ENCODE data around the gene TLNRD1.

TLNRD1 gene

GRCh38 chr15:81038975-81039607 lies 38.4 kb downstream of the TLNRD1 start:
- DNase-seq (ENCODE audit: insufficient read length, low spot score) (no peak), FAIRE-seq (no peak)
- no peak for TF ChIP-seq POLR2A (IDR thresholded peaks at IDR 0.05; ENCODE audit: low read depth, low read length)

DNA sequence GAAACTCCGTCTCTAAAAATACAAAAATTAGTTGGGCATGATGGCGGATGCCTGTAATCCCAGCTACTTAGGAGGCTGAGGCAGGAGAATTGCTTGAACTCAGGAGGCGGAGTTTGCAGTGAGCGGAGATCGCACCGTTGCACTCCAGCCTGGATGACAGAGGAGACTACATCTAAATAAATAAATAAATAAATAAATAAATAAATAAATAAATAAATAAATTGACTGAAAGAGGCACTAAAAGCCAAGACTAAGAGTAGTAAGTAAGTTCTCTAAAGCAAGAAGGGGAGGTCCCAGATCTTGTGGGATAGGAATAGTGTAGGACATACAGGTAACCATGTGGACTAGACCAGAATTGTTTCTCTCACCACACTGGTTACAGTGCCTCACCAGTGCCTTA lies 40.0 kb downstream of the TLNRD1 start:
- TF ChIP-seq POLR2A (IDR thresholded peaks at IDR 0.05; ENCODE audit: low read depth, low read length) = no peak
- DNase-seq (ENCODE audit: insufficient read length, low spot score) = no peak
- FAIRE-seq = no peak

DNA sequence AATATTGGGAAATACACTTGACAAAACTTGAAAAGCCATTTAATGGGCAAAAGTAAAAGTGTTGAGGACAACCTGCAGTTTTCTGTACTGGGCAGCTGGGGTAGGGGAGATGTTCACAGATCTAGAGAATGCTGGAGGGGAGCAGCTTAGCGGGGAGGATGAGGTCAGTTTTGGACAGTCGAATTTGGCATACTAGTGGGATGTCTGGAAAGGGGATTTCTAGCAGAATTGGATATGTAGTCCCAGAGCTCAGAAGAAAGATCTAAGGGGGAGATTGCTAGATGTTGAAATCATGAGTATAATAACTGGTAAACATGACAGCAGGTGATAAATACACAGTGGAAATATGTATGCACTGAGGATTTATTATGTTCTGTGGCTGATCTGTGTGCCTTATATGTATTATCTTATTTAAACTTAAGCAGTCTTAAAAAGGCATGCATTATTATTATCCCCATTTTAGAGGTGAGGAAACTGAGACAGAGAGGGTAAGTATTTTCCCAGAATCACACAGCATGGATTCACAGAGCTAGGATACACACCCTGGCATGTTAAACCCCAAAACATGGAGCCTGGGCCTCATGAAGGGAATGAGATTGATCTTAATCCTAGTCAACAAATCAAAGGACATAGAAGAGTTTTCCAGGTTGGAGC lies 42.7 kb downstream of the TLNRD1 start:
- no peak for TF ChIP-seq POLR2A (IDR thresholded peaks at IDR 0.05; ENCODE audit: low read depth, low read length)
- no peak for FAIRE-seq
- DNase-seq (ENCODE audit: insufficient read length, low spot score) = no peak

DNA sequence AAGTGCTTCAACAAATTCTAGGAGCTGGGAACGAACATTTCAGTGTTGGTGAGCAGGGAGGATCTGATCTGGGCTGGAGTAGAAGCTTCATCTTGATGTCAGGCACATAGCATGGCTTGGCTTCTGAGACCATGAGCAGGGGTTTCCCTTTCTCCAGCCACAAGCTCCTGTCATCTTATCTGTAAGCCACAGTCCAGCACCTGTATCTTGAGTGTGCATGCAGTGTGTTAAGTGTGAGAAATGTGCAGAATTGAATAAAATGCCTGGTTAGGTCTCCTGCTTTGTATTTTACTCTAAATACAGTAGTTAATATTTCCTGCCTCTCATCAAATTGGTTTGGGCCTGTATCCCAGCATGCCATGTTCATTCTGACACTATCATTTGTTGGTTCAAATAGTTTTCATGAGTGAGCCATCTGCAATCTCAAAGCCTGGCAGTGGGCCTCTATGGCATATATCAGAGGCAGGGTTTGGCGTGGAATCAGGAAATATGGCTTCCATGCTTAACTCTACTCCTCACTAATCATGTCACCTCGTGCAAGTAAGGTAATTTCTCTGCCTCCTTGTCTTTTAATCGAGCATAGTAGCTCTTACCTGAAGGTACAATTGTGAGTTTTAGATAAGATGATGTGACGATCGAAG lies 43.3 kb downstream of the TLNRD1 start:
- FAIRE-seq (no peak), DNase-seq (ENCODE audit: insufficient read length, low spot score) (no peak)
- TF ChIP-seq POLR2A (IDR thresholded peaks at IDR 0.05; ENCODE audit: low read depth, low read length) = no peak

- FAIRE-seq (no peak), DNase-seq (ENCODE audit: insufficient read length, low spot score) (no peak)
- TF ChIP-seq POLR2A (IDR thresholded peaks at IDR 0.05; ENCODE audit: low read depth, low read length) = no peak
These were observed 45.6 kb downstream of the TLNRD1 start for GRCh38 chr15:81046290-81046689.

DNA sequence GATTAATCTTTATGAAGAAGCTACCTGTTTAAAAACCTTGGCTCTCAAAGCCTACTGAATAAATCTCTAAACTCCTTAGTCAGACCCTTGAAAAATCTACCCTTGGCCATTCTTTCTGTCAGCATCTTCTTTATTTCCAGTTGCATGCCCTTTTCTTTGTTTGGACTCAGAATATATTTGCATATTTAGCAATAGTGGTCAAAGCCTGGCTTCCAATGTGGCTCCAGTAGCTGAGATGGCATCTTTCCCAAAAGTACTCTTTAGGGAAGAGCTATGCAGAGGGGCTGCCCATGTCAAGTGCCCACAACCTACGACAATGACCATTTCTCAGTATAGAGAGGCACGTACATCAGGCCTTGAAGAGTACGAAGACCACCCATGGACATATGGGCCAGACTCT lies 47.2 kb downstream of the TLNRD1 start:
- TF ChIP-seq POLR2A (IDR thresholded peaks at IDR 0.05; ENCODE audit: low read depth, low read length) = no peak
- DNase-seq (ENCODE audit: insufficient read length, low spot score) = no peak
- FAIRE-seq = no peak

DNA sequence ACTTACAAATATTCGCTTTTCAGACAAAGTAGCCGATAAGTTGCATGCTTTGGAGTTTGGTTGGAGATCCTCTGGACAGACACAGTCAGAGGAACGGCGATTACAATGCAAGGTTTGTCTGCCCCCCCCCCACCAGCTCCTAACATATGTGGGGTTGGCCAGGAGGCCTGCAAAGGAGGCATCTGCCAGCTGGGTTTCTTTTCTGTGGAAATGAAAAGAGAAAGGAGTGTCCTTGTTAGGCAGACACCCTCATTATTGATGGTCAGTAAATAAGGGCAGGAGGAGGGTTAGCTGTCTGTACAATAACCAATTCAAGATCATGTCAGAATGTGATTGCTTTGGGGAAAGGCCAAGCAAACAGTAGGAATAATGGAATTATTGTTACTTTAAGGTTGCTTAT lies 49.1 kb downstream of the TLNRD1 start:
- TF ChIP-seq POLR2A (IDR thresholded peaks at IDR 0.05; ENCODE audit: low read depth, low read length) = no peak
- no peak for DNase-seq (ENCODE audit: insufficient read length, low spot score)
- FAIRE-seq = no peak

DNA sequence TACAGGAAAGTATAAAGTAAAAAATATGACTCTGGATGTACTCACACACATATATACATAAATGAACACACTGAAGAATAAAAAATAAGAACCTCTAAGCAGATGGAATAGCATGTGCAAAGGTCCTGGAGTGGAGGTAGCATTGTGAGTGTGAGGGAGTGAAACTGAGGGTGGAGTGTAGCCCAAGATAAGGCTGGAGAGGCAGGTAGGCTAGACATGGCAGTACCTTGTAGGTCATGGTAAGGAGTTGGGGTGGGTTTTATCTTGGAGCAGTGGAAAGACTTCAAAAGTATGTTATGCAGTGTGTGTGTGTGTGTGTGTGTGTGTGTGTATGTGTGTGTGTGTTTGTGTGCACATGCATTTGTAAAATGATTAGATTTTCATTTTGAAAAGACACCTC lies 49.5 kb downstream of the TLNRD1 start:
- FAIRE-seq (no peak), DNase-seq (ENCODE audit: insufficient read length, low spot score) (no peak)
- no peak for TF ChIP-seq POLR2A (IDR thresholded peaks at IDR 0.05; ENCODE audit: low read depth, low read length)

- no peak for TF ChIP-seq POLR2A (IDR thresholded peaks at IDR 0.05; ENCODE audit: low read depth, low read length)
- DNase-seq (ENCODE audit: insufficient read length, low spot score) (no peak), FAIRE-seq (no peak)
These were observed 50.1 kb downstream of the TLNRD1 start for GRCh38 chr15:81050805-81051204.

- TF ChIP-seq POLR2A (IDR thresholded peaks at IDR 0.05; ENCODE audit: low read depth, low read length) = no peak
- DNase-seq (ENCODE audit: insufficient read length, low spot score) (no peak), FAIRE-seq (no peak)
These were observed 51.3 kb downstream of the TLNRD1 start for GRCh38 chr15:81052046-81052445.

GRCh38 chr15:81053621-81054020 lies 52.9 kb downstream of the TLNRD1 start:
- DNase-seq (ENCODE audit: insufficient read length, low spot score) = no peak
- no peak for TF ChIP-seq POLR2A (IDR thresholded peaks at IDR 0.05; ENCODE audit: low read depth, low read length)
- no peak for FAIRE-seq

GRCh38 chr15:81054236-81054635 lies 53.5 kb downstream of the TLNRD1 start:
- DNase-seq (ENCODE audit: insufficient read length, low spot score) (no peak), FAIRE-seq (no peak)
- TF ChIP-seq POLR2A (IDR thresholded peaks at IDR 0.05; ENCODE audit: low read depth, low read length) = no peak

Measured in H54 (cell line).